Thoracic aorta (tissue), 2 donors: ENCODE results near the gene CPN2. TPM values are rescaled to one million over a fixed set of nuclear protein-coding genes. Genes with fewer than 3 reads are reported as not detected.

Experiments
- ATAC-seq: fragments of 150-250 bp; one replicate; pipeline ENCODE4 v1.8.0; 2017; ENCODE audit warnings: low read depth; ENCODE audit not compliant: insufficient number of reproducible peaks, low FRiP score
- DNase-seq: peaks from one replicate; pipeline ENCODE4 v3.0.0-alpha.2; 2020; ENCODE audit warnings: low spot score
- H3K27ac ChIP-seq, 2 donors: fragments of 200-600 bp; sonication (generic); 1 replicate in 1 of 2; 2 replicates in 1 of 2; pipeline ENCODE4 v1.5.1; 2016; ENCODE audit warnings: mild to moderate bottlenecking in 2 of 2, moderate library complexity in 2 of 2
- H3K27me3 ChIP-seq: fragments of 200-600 bp; sonication (generic); replicated peaks from 2 replicates; pipeline ENCODE4 v1.6.0; 2016; ENCODE audit warnings: mild to moderate bottlenecking; ENCODE audit not compliant: insufficient read depth
- H3K36me3 ChIP-seq: fragments of 200-600 bp; sonication (generic); one replicate; pipeline ENCODE4 v1.5.1; 2016
- H3K4me1 ChIP-seq, 2 donors: fragments of 200-600 bp; sonication (generic); 1 replicate in 1 of 2; 2 replicates in 1 of 2; pipeline versions ENCODE4 v1.5.1 to v1.6.0; 2016; ENCODE audit warnings: low read depth in 2 of 2, mild to moderate bottlenecking in 1 of 2; ENCODE audit not compliant: control insufficient read depth in 1 of 2
- H3K4me3 ChIP-seq: fragments of 200-600 bp; sonication (generic); 2 replicates; pipeline ENCODE4 v1.5.1; 2016; ENCODE audit warnings: mild to moderate bottlenecking
- H3K9me3 ChIP-seq: fragments of 200-600 bp; sonication (generic); 2 replicates; pipeline ENCODE4 v1.5.1; 2016
- total RNA-seq, 2 donors: library from RNA; depleted of rRNA; stranded (reverse); fragments of >200 nt; gene quantifications; one replicate each; pipeline versions ENCODE4 v1.1.0 to v1.2.3, GENCODE V29; 2016
- TF ChIP-seq, protein P1 (sequence below): fragments of 200-600 bp; sonication (generic); IDR thresholded peaks from one replicate; pipeline ENCODE4 v1.5.1; 2019; ENCODE audit warnings: antibody characterized with exemption

CPN2 gene
- total RNA-seq, 2 donors from 2014 or later, result not detected

DNA sequence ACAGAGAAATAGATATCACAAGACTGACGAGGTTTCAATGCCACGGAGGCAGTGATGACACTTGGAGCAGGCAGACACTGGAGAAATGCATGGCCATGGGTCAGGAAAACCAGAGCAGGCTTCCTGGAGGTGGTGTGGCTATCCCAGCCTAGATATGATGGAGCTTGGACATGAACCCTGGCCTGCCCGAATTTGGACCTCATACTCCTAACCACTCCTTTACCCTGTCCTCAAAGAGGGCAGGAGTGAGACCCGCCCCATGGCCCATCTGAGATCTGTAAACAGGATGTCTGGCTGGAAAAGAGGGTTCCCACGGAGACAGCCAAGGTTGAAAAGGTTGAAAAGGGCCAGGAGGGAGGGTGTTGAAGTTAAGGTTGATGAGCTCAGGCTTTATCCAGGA lies 31.0 kb downstream of the CPN2 start:
- peaks cover 3 to 23% of the 10 kb centered on the region in 2 donors for H3K4me1 ChIP-seq
- no peaks in the 10 kb centered on the region for H3K9me3 ChIP-seq
- no peak for DNase-seq
- no peak for ATAC-seq
- no peaks in the 10 kb centered on the region for H3K27me3 ChIP-seq
- no peaks in the 10 kb centered on the region for H3K36me3 ChIP-seq
- H3K4me3 ChIP-seq, result no peak overlapping the region
- H3K27ac ChIP-seq, result no peak overlapping the region
- TF ChIP-seq, protein P1, sequence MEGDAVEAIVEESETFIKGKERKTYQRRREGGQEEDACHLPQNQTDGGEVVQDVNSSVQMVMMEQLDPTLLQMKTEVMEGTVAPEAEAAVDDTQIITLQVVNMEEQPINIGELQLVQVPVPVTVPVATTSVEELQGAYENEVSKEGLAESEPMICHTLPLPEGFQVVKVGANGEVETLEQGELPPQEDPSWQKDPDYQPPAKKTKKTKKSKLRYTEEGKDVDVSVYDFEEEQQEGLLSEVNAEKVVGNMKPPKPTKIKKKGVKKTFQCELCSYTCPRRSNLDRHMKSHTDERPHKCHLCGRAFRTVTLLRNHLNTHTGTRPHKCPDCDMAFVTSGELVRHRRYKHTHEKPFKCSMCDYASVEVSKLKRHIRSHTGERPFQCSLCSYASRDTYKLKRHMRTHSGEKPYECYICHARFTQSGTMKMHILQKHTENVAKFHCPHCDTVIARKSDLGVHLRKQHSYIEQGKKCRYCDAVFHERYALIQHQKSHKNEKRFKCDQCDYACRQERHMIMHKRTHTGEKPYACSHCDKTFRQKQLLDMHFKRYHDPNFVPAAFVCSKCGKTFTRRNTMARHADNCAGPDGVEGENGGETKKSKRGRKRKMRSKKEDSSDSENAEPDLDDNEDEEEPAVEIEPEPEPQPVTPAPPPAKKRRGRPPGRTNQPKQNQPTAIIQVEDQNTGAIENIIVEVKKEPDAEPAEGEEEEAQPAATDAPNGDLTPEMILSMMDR, result no peak

DNA sequence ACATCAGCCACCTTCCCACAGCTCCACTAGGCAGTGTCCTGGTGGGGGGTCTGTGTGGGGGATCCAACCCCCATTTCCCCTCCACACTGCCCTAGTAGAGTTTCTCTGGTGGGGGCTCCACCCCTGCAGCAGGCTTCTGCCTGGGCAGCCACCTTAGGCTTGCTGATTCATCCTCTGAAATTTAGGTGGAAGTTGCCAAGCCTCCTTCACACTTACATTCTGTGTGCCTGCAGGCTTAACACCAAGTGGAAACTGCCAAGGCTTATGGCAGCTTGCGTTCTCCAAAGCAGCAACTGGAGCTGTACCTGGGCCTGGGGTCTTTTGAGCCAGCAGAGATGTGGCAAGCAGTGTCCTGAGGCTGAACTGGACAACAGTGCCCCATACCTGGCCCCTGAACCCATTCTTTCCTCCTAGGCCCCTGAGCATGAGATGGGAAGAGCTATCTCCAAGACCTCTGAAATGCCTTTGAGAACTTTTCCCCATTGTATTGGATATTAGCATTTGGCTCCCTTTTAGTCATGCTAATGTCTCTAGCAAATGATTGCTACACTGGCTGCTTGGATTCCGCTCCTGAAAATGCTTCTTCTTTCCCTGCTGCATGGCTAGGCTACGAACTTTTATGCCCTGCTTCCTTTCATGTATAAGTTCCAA lies 32.5 kb downstream of the CPN2 start:
- TF ChIP-seq, protein P1, result no peak
- Histone ChIP-seq H3K27me3 (no peaks in the 10 kb centered on the region), H3K36me3 (no peaks in the 10 kb centered on the region), H3K4me1 (peaks cover 0 to 22% of the 10 kb centered on the region in 2 donors), H3K9me3 (no peaks in the 10 kb centered on the region), H3K27ac (no peak overlapping the region), H3K4me3 (no peak overlapping the region)
- DNase-seq (no peak), ATAC-seq (no peak)

DNA sequence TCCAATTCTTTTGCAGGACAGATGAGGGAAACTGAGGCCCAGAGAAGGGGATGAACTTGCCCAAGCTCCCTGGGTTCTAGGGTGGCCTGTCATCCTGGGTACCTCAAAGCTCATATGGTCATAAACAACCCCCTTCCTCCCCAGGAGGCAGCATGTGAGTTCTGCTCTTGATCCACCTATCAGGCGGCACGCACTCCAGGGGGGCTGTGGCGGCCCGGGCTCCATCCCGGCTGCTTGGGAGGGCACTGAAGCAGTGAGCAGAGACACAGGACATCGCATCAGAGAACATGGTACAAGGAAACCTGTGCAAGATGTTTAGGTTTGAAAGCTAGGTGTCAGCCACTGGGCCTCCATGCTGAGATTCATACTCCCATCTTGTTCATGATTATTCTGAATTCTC lies 34.2 kb downstream of the CPN2 start:
- H3K36me3 ChIP-seq, result no peaks in the 10 kb centered on the region
- TF ChIP-seq, protein P1, result no peak
- ATAC-seq, result no peak
- DNase-seq, result no peak
- H3K9me3 ChIP-seq, result no peaks in the 10 kb centered on the region
- H3K4me1 ChIP-seq, result peaks cover 0 to 35% of the 10 kb centered on the region in 2 donors
- no peak overlapping the region for H3K4me3 ChIP-seq
- H3K27me3 ChIP-seq, result no peaks in the 10 kb centered on the region
- H3K27ac ChIP-seq, result no peak overlapping the region

DNA sequence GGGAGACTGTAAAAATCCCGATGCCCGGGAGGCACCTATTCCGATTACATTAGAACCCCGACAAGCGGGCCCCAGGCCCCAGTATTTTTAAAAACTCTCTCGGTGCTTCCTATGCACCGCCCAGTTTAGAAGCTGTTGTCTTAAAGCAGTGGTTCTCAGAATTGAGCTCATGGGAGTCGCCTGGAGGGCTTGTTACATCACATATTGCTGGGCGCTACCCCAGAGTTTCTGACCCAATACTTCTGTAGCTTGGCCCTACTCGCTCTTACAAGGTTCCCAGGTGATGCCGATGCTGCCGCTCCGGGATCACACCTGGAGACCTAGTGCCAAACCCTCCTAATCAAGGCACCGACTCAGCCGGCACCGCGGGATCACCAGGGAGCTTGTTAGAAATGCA lies 35.2 kb downstream of the CPN2 start:
- H3K4me3 ChIP-seq, result peak overlapping the region; percentile 66

DNA sequence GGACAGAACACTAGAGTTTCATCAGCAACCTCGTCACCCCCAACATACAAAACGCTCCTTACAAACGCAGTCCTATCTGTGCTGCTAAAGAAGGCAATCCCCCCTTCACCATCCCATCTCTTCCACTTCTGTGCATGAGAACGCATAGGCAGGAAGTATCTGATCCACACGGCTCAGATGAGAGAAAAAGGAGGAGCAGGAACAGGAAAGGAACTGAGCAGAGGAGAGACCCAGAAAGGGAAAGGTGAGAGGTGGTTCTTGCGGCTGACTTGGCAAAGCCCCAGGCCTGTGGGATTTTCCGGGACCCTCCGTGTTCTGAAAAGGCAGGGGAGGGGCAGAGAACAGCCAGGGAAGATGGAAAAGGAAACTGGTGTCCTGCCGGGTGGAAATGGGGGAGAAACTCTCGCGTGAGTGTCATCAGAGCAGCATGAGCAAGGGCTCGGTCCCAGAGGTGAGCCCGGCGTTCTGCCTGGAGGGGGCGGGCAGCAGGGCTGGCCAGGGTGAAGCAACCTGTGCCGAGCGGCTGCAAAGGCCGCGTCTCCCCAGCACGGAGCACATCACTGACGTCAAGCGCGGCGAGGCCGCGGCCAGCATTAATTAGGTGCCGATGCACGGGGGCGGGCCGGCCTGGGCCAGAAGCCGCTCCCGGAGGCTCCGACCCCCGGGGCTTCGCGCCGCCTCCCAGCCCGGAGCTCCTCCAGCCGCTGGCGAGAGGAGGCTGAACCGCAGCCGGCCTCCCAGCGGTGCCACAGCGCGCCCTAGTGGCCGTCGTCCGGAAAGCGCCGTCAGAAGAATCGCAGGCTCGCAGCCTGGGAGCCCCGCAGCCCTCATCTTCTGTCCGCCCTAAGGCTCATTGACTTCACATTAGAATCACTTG lies 35.8 kb downstream of the CPN2 start:
- DNase-seq, result no peak

More for the DNA sequence above, 35.2 kb downstream of the CPN2 start:
- no peaks in the 10 kb centered on the region for H3K9me3 ChIP-seq
- ATAC-seq, result no peak
- no peak overlapping the region for H3K27ac ChIP-seq
- no peak for DNase-seq
- no peaks in the 10 kb centered on the region for H3K36me3 ChIP-seq
- TF ChIP-seq, protein P1, result no peak
- peaks cover 0 to 35% of the 10 kb centered on the region in 2 donors for H3K4me1 ChIP-seq
- no peaks in the 10 kb centered on the region for H3K27me3 ChIP-seq

More for the DNA sequence above, 35.8 kb downstream of the CPN2 start:
- peak; percentile 51 for ATAC-seq
- Histone ChIP-seq H3K9me3 (no peaks in the 10 kb centered on the region), H3K4me3 (peak overlapping the region; percentile 66), H3K27me3 (no peaks in the 10 kb centered on the region), H3K4me1 (peaks cover 0 to 35% of the 10 kb centered on the region in 2 donors), H3K27ac (no peak overlapping the region), H3K36me3 (no peaks in the 10 kb centered on the region)
- TF ChIP-seq, protein P1, result peak; percentile 96
